Thyroid gland (tissue), 4 donors: ENCODE results near the gene SOAT2.

Experiments
- CTCF ChIP-seq, 6 experiments: fragments of 200-600 bp in 3 of 6; fragments of 450-650 bp in 3 of 6; sonication (generic) in 3 of 6; IDR thresholded peaks; one replicate each; pipeline ENCODE4 v1.5.1; 2016 to 2019; ENCODE audit warnings: antibody characterized with exemption in 6 of 6, mild to moderate bottlenecking in 2 of 6, inconsistent platforms in 1 of 6, moderate library complexity in 1 of 6
- POLR2A ChIP-seq, 2 donors: fragments of 450-650 bp; IDR thresholded peaks; one replicate each; pipeline ENCODE4 v1.6.1; 2017; ENCODE audit warnings: antibody characterized with exemption in 2 of 2, mild to moderate bottlenecking in 2 of 2, moderate library complexity in 1 of 2

- TF ChIP-seq CTCF (IDR thresholded peaks at IDR 0.05) (no peak), POLR2A (IDR thresholded peaks at IDR 0.05) (no peak)
Measured at GRCh38 chr12:53078425-53079225, 24.7 kb upstream of the SOAT2 start.
